Esophagus squamous epithelium (tissue), 4 donors: ENCODE data around the gene ZFPM1.

ENCODE experiments used
- POLR2A ChIP-seq, 4 donors: fragments of 450-650 bp; IDR thresholded peaks; one replicate each; pipeline ENCODE4 v1.6.1; 2017; ENCODE audit warnings: antibody characterized with exemption in 4 of 4, mild to moderate bottlenecking in 4 of 4, moderate library complexity in 3 of 4
- TF ChIP-seq, protein P1 (sequence below), 6 experiments: fragments of 450-650 bp in 4 of 6; fragments of 200-600 bp in 2 of 6; sonication (generic) in 2 of 6; IDR thresholded peaks; one replicate each; pipeline ENCODE4 v1.5.1; 2016 to 2019; ENCODE audit warnings: antibody characterized with exemption in 6 of 6, mild to moderate bottlenecking in 4 of 6, moderate library complexity in 4 of 6

DNA sequence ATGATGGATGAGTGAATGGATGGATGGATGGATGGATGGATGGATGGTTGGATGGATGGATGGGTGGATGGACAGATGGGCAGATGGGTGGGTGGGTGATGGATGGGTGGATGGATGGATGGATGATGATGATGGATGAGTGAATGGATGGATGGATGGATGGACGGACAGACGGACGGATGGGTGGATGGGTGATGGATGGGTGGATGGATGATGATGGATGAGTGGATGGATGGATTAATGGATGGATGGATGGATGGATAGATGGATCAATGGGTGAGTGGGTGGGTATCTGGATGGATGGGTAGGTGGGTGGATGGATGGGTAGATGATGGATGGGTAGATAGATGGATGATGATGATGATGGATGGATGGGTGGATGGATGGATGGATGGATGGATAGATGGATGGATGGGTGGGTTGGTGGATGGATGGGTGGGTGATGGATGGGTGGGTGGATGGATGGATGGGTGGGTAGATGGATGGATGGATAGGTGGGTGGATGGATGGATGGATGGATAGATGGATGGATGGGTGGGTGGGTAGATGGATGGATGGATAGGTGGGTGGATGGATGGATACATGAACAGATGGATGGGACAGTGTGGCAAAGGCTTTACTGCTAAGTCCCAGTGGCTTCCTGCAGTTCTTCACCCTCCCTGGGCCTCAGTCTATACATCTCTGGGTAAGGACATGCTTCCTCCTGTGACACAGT is 30.2 kb upstream of the ZFPM1 start:
- TF ChIP-seq POLR2A (IDR thresholded peaks at IDR 0.05) = no peak
- TF ChIP-seq, protein P1, sequence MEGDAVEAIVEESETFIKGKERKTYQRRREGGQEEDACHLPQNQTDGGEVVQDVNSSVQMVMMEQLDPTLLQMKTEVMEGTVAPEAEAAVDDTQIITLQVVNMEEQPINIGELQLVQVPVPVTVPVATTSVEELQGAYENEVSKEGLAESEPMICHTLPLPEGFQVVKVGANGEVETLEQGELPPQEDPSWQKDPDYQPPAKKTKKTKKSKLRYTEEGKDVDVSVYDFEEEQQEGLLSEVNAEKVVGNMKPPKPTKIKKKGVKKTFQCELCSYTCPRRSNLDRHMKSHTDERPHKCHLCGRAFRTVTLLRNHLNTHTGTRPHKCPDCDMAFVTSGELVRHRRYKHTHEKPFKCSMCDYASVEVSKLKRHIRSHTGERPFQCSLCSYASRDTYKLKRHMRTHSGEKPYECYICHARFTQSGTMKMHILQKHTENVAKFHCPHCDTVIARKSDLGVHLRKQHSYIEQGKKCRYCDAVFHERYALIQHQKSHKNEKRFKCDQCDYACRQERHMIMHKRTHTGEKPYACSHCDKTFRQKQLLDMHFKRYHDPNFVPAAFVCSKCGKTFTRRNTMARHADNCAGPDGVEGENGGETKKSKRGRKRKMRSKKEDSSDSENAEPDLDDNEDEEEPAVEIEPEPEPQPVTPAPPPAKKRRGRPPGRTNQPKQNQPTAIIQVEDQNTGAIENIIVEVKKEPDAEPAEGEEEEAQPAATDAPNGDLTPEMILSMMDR (IDR thresholded peaks at IDR 0.05) = no peak
